WERI-Rb-1 (cell line): ENCODE measurements around the gene SERPINB13.
"Not testable (repeated sequence)": the region's sequence is repeated elsewhere in the genome, so short reads cannot be mapped to it uniquely, and the experiment has no call there.

Experiments
- DNase-seq: peaks from one replicate; pipeline ENCODE4 v3.0.0-alpha.2; 2020
- H3K27ac ChIP-seq: fragments of 250-450 bp; sonication (Bioruptor Pico); 2 replicates; pipeline ENCODE4 v1.5.1; 2020; ENCODE audit warnings: mild to moderate bottlenecking, moderate library complexity
- H3K27me3 ChIP-seq: fragments of 250-450 bp; sonication (Bioruptor Pico); 2 replicates; pipeline ENCODE4 v1.5.1; 2021; ENCODE audit warnings: mild to moderate bottlenecking, low read depth, moderate library complexity; ENCODE audit not compliant: insufficient read depth, severe bottlenecking
- H3K36me3 ChIP-seq: fragments of 250-450 bp; sonication (Bioruptor Pico); 2 replicates; pipeline ENCODE4 v1.5.1; 2020; ENCODE audit warnings: mild to moderate bottlenecking, moderate library complexity
- H3K4me3 ChIP-seq: 2 replicates; pipeline ENCODE4 v1.5.1; 2011; ENCODE audit warnings: low read depth, mild to moderate bottlenecking, control low read depth, low read length
- H3K9me3 ChIP-seq: fragments of 250-450 bp; sonication (Bioruptor Pico); 2 replicates; pipeline ENCODE4 v1.5.1; 2021; ENCODE audit warnings: mild to moderate bottlenecking, moderate library complexity; ENCODE audit not compliant: severe bottlenecking
- TF ChIP-seq, protein P1 (sequence below): IDR thresholded peaks from 2 replicates; pipeline ENCODE4 v1.5.1; 2011; ENCODE audit warnings: low read depth, mild to moderate bottlenecking, control low read depth, inconsistent platforms, low read length

The SERPINB13 gene

DNA sequence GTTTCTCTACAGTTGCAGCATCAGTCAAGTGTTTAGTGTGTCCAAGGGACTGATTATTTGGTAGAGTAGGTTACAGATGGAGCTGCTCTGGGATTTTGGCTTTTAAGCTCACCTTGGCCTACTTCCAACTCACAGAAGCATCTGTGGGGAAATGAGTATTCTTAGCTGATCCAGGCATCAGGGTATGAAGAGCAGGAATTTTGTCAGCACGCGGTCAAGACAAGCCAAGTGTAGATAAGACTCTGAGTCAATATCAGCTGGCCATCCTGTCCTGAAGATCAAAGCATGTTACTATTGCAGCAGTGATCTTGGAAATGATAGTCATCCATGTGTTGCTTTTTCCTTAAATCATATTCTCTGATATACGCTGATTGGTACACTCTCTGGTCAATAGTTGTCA is 32.5 kb downstream of the SERPINB13 start:
- no peak overlapping the region for H3K4me3 ChIP-seq
- DNase-seq = no peak
- no peak overlapping the region for H3K27ac ChIP-seq
- H3K36me3 ChIP-seq = no peaks in the 10 kb centered on the region
- peaks cover 9% of the 10 kb centered on the region for H3K9me3 ChIP-seq
- no peaks in the 10 kb centered on the region for H3K27me3 ChIP-seq
- TF ChIP-seq, protein P1, sequence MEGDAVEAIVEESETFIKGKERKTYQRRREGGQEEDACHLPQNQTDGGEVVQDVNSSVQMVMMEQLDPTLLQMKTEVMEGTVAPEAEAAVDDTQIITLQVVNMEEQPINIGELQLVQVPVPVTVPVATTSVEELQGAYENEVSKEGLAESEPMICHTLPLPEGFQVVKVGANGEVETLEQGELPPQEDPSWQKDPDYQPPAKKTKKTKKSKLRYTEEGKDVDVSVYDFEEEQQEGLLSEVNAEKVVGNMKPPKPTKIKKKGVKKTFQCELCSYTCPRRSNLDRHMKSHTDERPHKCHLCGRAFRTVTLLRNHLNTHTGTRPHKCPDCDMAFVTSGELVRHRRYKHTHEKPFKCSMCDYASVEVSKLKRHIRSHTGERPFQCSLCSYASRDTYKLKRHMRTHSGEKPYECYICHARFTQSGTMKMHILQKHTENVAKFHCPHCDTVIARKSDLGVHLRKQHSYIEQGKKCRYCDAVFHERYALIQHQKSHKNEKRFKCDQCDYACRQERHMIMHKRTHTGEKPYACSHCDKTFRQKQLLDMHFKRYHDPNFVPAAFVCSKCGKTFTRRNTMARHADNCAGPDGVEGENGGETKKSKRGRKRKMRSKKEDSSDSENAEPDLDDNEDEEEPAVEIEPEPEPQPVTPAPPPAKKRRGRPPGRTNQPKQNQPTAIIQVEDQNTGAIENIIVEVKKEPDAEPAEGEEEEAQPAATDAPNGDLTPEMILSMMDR = no peak

DNA sequence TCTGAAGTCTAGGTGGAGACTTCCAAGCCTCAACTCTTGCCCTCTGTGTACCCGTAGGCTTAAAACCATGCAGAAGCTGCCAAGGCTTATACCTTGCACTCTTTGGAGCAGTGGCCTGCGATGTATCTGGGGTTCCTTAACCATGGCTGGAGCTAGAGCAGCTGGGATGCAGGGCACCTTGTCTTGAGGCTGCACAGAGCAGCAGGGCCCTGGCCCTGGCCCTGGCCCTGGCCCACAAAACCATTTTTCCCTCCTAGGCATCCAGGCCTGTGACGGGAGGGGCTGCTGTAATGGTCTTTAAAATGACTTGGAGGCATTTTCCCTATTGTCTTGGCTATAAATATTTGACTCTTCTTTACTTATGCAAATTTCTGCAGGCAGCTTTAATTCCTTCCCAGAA is 37.7 kb downstream of the SERPINB13 start:
- TF ChIP-seq, protein P1 = no peak
- H3K9me3 ChIP-seq = peaks cover 32% of the 10 kb centered on the region

DNA sequence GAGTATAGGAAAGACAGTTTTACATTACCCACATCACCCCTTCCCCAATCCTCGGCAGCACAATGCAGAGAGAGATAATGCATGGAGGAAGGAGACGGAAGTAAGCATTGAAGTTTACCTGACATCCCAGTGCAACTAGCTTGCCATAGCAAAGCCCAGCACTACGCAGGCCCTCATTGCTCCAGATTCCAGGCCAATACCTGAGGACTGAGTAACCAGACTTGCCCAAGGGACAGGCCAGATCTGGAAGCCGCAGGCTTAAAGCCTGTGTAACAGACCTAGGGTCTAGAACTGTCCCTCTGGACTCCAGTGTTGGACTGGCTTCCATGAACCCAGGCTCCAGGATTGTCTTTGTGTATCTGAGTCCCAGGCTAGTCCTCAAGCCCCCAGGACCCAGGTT is 39.3 kb downstream of the SERPINB13 start:
- no peaks in the 10 kb centered on the region for H3K27me3 ChIP-seq
- TF ChIP-seq, protein P1 = no peak
- H3K4me3 ChIP-seq = no peak overlapping the region
- no peak overlapping the region for H3K27ac ChIP-seq
- DNase-seq = no peak
- H3K36me3 ChIP-seq = no peaks in the 10 kb centered on the region
- peaks cover 29% of the 10 kb centered on the region for H3K9me3 ChIP-seq

More for the DNA sequence above, 37.7 kb downstream of the SERPINB13 start:
- H3K27ac ChIP-seq = no peak overlapping the region
- H3K4me3 ChIP-seq = no peak overlapping the region
- no peaks in the 10 kb centered on the region for H3K27me3 ChIP-seq
- DNase-seq = no peak
- no peaks in the 10 kb centered on the region for H3K36me3 ChIP-seq

DNA sequence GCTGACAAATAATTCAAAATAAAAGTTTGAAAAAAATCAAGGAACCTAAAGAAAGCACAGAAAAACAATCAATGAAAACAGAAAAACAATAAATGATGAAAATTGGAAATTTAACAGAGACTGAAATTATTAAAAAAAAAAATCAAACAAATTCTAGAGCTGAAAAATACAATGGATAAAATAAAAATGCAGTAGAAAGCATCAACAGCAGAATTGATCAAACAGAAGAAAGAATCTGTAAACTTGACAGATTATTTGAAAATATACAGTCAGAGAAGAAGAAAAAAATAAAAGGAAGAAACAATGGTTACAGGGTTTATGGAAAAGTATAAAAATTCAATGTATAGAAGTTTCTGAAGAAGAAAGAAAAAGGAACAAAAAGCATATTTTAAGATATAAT is 40.7 kb downstream of the SERPINB13 start:
- H3K27ac ChIP-seq = no peak overlapping the region
- no peak overlapping the region for H3K4me3 ChIP-seq
- H3K9me3 ChIP-seq = peaks cover 29% of the 10 kb centered on the region
- TF ChIP-seq, protein P1 = no peak
- H3K27me3 ChIP-seq = no peaks in the 10 kb centered on the region
- H3K36me3 ChIP-seq = no peaks in the 10 kb centered on the region
- DNase-seq = no peak

DNA sequence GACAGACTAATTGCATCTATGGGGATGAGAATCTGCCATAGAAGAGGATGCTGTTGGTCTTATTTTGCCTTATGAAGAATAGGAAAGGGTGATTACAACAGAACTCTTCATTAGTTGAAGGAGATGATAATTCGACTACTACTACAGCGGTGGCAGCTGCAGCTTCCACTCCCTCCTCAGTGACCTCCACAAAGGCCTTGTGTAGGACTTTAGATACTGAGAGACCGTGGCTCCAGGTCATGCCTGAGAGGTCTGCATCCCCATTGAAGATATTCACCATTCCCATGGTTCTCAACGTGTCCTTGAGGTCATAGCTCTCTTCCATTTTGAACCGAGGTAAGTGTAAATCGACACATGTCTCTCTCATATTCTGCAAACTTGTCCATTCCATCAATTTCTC is 50.6 kb downstream of the SERPINB13 start:
- TF ChIP-seq, protein P1 = no peak
- Histone ChIP-seq H3K4me3 (no peak overlapping the region), H3K9me3 (no peaks in the 10 kb centered on the region), H3K27me3 (no peaks in the 10 kb centered on the region), H3K27ac (no peak overlapping the region), H3K36me3 (no peaks in the 10 kb centered on the region)
- DNase-seq = no peak

DNA sequence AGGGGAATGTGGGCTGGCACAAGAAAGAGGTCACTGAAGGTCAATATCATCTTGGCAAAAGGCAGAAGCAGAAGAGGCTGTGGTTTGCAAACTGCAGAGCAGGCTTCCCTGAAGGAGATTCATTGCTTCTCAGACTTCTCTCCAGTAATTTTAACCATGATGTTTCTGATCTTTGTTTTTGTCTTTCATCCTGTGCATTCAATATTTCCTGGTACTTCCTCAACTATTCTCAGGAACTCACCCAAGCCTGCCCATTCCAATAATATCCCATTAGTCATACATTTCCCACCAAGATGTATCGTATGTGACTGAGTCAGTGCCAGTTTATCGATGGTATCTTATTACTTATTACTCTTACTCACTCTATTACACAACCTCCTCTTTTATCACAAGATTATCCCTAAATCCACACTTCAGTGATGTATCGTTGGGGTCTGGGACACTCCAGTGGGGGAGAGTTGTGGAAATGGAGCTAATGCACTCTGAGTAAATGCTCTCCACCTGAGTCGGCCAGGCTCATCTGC is 54.1 kb downstream of the SERPINB13 start:
- DNase-seq, H3K9me3 ChIP-seq, H3K27ac ChIP-seq, H3K4me3 ChIP-seq, H3K27me3 ChIP-seq, H3K36me3 ChIP-seq: not testable (repeated sequence)

DNA sequence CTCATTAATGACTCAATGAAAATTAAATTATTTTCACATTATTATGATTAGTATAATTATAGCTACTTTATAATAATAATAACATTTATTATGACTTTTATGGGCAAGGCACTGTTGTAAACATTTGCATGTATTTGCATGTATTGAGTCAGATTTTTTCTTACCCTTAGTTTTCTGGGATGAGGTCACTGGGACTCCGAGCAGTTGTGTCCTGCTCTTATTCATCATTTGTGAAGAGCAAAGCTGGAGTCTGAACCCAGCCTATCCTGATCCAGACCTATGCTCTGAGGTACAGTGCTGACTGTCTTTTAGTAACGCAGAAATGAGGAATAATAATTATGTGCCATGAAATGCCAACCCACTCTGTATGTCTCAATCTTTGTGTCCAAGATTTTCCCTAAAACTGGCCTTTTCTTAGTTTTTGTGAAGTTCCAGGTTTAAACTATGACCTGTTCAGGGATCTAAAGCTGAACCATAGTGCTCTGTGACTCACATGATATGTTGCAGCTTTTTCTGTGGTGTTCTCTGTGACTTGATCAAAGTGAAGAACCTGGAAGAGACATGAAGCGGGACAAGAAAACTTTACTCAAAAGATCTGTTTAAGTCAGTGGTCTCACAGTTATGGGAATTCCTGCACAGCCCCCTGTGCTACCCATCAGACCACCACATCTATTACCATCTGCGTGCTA is 55.7 kb downstream of the SERPINB13 start:
- H3K27ac ChIP-seq = not testable (repeated sequence)

DNA sequence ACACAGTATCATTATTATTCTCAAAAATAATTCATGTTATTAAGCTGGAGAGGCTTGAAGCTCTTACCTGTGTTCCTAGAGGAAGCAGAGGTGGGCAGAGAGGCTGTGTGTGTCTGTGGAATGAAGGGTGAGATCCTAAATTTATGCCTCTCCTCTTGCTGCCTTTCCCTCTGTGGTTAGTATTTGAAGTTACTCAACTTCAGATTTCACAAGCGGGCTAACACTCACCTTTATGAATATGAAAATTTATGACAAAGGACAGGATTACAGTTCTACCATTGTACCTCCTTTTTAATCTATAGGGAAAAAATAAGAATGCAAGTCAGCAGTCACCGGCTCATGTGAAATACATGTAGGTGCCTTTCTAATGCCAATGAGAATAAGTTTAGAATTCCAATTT is 57.0 kb downstream of the SERPINB13 start, which contains the start of gene SERPINB4:
Gene SERPINB4, minus strand, starts transcription at position 115 of the 400 bp plus-strand sequence. CDS start 679 bp downstream, outside the sequence.
- H3K36me3 ChIP-seq, H3K9me3 ChIP-seq, DNase-seq, H3K27me3 ChIP-seq, H3K4me3 ChIP-seq, H3K27ac ChIP-seq: not testable (repeated sequence)

More for the DNA sequence above, 55.7 kb downstream of the SERPINB13 start:
- not testable (repeated sequence) for H3K4me3 ChIP-seq, H3K9me3 ChIP-seq, H3K36me3 ChIP-seq, H3K27me3 ChIP-seq, DNase-seq

DNA sequence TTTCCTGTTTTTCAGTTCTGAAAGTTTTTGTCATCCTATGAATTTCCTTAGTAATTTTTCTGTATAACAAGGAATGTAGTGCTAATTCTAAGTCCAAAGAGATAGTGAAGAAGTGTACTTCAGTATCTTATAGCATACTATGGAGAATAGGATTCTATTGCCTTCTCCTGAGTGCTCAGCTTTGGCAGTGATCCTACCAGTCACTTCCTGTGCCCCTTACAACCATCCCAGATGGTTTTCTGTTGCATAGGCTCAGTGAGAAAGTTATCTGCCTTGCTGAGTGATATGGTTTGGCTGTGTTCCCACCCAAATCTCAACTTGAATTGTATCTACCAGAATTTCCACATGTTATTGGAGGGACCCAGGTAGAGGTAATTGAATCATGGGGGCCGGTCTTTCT is 57.6 kb downstream of the SERPINB13 start:
- not testable (repeated sequence) for H3K9me3 ChIP-seq, H3K27me3 ChIP-seq, H3K4me3 ChIP-seq, H3K27ac ChIP-seq, H3K36me3 ChIP-seq, DNase-seq
